DMS53 treated with DMSO at 0.1 percent for 48 hours (cell line): ENCODE results near the gene MRPL28.
"Not testable (repeated sequence)": the region's sequence is repeated elsewhere in the genome, so short reads cannot be mapped to it uniquely, and the experiment has no call there.

ENCODE experiments used
- DNase-seq: peaks from one replicate; lab custom pipeline; 2025; ENCODE audit not compliant: unreplicated experiment; lab: John Stamatoyannopoulos, UW

MRPL28 gene

DNA sequence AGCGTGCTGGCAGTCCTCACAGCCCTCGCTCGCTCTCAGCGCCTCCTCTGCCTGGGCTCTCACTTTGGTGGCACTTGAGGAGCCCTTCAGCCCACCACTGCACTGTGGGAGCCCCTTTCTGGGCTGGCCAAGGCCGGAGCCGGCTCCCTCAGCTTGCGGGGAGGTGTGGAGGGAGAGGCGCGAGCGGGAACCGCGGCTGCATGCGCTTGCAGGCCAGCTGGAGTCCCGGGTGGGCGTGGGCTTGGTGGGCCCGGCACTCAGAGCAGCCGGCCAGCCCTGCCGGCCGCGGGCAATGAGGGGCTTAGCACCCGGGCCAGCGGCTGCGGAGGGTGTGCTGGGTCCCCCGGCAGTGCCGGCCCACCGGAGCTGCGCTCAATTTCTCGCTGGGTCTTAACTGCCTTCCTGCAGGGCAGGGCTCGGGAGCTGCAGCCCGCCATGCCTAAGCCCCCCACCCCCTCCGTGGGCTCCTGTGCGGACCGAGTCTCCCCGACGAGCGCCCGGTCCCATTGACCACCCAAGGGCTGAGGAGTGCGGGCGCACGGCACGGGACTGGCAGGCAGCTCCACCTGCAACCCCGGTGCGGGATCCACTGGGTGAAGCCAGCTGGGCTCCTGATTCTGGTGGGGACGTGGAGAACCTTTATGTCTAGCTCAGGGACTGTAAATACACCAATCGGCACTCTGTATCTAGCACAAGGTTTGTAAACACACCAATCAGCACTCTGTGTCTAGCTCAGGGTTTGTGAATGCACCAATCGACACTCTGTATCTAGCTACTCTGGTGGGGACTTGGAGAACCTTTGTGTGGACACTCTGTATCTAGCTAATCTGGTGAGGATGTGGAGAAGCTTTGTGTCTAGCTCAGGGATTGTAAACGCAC is 29.0 kb downstream of the MRPL28 start:
- not testable (repeated sequence) for DNase-seq

DNA sequence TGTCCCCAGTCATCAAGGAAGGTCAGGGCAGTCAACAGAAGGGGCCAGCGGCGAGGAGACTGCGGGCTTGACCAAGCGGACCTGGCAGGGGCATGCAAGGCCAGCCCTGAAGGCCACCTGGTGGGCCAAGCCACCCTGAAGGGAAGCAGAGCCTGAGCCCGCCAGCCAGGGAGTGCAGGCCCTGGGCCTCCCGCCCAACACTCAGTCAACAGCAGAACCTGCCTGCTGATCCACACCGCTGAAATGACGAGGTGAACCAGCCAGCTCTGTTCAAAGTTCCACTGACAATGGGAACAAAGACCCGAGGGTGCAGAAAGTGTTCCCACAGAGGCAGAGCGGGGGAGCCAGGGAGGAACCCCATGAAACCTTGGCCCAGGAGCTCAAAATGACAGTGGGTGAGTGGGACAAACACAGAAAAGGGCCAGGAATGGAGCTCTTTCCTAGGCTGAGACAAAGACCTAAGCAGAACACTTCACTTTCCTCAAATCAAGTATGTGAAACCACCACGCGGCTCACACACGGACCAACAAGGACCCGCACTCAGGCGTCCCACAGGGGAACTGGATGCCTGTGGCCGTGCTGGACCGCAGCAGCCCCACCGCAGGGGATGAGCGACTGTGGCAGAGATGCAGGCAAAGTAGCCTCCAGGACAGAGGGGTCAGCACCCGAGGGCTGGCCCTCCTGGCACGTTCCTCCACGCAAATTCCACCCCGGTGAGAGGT is 29.8 kb downstream of the MRPL28 start:
- no peak for DNase-seq

DNA sequence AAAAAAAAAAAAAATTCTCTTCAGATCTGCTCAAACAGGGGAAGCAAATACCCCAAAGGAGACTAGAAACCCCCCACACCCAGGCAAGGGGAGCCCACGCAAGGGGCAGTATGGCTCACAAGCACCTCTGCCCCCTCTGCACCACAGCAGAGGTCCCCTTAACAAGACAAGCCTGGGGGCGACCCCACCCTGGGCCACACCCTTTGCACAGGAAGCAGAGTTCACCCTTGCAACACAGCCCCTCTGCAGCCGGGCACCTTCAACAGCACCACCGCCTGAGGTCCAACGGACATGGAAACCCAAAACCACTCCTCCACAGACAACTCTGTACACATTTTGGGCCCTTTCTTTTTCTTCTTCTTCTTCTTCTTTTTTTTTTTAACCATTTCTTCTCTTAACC is 30.7 kb downstream of the MRPL28 start:
- no peak for DNase-seq

DNA sequence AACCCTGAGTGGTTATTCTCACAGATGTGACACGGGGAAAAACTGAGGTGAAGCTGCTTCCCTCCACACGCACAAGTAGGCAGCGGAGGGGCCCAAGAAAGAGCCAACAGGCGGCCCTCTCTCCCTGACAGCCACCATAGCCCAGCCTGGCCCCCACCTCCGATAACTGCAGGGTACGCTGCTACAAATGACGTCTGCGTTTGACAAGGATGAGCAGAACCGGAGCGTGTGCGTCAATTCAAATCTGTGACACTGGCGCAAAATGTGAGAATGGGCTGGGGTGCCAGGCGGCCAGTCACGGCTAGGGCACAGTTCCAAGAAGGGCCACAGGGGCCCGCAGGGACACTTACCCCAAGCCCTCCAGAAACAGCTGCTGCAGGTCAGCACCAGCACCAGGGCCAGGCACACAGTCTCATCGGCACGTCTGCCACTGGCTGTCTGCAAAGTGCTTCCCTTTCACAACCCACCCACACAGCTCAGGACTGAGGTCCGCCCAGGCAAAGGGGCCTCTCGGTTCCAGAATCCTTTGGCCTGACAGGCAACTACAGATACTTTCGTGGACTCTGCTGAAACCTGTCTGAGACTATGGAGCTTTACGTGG is 32.3 kb downstream of the MRPL28 start:
- DNase-seq, result no peak

DNA sequence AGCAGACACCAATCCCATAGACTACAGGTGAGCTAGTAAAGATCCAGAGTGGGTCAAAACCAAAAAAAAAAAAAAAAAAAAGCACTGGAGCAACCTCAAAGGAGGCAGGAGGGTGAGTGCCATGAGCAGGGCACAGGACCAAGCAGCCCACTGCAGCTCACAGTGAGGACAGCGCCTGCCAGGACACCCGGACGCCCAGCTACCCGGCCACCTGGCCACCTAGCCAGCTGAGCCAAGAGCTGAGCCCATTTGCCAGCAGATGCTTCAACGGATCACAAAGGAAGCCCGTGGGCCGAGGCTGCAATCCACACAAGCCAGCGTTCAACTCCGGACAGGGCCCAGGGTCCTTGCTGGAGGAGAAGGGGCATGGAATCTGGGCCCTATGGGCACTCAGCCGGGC is 32.9 kb downstream of the MRPL28 start:
- DNase-seq, result no peak

DNA sequence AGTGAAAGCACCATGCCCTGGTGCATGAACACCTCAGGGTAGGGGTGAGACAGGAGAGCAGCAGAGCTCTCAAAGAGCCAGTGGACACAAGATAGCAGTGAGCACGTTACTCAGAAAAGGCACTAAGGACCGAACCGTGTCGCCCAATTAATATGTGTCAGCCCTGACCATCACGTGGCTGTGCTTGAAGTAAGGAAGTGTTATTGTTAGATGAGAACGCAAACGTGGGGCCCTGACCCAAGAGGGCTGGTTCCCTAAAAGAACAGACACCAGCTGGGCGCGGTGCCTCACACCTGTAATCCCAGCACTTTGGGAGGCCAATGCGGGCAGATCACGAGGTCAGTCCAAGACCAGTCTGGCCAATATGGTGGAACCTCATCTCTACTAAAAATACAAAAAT is 34.1 kb downstream of the MRPL28 start:
- no peak for DNase-seq

DNA sequence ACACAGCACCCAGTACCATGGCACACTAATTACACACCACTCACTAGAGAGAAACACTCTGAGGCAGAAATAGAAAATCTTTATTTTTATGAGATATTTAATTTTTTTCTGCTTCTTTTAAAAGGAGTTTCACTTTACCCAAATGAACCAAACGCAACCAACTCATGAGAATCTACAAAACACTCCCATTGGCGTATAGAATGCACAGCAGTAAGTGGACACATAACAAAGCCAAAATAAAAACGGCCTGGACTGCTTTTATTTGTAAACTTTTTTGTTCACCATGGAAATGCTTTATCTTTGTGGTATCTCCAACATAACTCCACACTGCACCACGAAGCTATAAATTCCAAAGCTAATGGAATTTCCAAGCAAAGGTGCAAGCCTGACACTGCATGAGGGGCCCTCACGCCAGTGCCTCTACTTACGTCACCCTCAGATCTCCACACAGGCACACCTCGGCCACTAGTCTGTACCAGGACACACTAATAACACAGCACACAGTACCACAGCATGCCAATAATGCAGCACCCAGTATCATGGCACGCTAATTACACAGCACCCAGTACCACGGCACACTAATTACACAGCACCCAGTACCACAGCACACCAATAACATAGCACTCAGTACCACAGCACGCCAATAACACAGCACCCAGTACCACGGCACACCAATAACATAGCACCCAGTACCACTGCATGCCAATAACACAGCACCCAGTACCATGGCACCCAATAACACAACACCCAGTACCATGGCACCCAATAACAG is 35.3 kb downstream of the MRPL28 start:
- DNase-seq, result not testable (repeated sequence)

DNA sequence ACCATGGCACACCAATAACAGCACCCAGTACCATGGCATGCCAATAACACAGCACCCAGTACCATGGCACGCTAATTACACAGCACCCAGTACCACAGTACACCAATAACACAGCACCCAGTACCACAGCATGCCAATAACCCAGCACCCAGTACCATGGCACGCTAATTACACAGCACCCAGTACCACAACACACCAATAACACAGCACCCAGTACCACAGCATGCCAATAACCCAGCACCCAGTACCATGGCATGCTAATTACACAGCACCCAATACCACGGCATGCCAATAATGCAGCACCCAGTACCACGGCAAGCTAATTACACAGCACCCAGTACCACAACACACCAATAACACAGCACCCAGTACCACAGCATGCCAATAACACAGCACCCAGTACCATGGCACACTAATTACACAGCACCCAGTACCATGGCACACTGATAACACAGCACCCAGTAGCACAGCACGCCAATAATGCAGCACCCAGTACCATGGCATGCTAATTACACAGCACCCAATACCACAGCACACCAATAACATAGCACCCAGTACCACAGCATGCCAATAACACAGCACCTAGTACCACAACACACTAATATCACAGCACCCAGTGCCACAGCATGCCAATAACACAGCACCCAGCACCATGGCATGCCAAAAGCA is 36.0 kb downstream of the MRPL28 start:
- DNase-seq, result not testable (repeated sequence)

DNA sequence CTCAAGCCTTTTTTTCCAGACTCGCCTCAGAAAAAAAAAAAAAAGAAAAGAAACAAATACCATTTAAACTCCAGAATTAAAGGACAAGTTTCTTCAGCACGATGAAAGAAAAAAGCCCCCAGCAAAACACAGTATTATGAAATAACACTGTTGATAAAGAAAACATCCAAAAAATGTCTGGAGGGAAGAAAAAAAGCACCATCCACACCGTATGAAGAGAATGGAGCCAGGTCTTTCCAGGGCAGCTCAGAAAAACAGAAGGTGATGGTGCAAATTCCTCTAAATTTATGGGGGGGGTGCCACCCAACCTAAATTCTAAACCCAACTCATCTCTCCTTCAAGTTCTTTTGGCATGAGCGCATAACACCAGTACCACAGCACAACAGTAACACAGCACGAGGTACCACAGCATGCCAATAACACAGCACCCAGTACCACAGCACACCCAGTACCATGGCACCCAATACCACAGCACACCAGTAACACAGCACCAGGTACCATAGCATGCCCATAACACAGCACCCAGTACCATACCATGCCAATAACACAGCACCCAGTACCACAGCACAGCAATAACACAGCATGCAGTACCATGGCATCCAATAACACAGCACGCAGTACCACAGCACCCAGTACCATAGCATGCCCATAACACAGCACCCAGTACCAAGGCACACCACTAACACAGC is 36.8 kb downstream of the MRPL28 start:
- DNase-seq, result no peak

DNA sequence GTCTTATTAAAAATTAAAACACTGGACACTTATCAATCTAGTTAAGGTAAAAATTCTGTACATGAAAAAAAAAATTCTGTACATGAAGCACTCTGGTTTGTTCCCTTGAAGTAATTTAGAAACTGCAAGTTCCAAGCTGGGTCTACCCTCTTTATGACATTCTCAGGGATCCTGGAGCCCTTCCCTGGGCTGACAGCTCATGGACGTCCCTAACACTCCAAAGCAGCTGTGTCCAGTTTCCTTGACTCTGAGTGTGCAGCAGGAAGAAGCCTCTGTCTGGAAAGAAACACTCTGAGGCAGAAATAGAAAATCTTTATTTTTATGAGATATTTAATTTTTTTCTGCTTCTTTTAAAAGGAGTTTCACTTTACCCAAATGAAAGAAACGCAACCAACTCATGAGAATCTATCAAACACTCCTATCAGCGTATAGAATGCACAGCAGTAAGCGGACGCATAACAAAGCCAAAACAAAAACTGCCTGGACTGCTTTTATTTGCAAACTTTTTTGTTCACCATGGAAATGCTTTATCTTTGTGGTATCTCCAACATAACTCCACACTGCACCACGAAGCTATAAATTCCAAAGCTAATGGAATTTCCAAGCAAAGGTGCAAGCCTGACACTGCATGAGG is 39.0 kb downstream of the MRPL28 start:
- DNase-seq, result not testable (repeated sequence)

DNA sequence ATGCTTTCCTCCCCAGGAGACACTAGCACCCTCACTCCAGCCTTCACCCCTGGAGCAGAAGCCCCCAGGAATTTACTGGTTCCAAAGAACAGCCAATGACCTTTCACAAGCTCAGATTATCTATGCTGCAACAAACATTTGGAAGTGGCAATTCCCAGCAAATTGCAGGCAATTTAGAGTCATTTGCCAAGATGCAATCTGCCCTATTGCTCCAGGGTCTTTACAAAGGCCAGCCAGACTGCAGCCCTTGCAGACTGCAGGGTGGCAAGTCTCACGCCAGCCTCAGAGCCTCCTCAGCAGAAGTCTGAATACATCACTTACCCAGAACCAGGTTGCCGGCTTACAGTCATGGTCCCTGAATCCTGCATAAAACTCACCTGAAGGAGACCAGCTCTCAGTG is 39.6 kb downstream of the MRPL28 start:
- DNase-seq, result no peak

DNA sequence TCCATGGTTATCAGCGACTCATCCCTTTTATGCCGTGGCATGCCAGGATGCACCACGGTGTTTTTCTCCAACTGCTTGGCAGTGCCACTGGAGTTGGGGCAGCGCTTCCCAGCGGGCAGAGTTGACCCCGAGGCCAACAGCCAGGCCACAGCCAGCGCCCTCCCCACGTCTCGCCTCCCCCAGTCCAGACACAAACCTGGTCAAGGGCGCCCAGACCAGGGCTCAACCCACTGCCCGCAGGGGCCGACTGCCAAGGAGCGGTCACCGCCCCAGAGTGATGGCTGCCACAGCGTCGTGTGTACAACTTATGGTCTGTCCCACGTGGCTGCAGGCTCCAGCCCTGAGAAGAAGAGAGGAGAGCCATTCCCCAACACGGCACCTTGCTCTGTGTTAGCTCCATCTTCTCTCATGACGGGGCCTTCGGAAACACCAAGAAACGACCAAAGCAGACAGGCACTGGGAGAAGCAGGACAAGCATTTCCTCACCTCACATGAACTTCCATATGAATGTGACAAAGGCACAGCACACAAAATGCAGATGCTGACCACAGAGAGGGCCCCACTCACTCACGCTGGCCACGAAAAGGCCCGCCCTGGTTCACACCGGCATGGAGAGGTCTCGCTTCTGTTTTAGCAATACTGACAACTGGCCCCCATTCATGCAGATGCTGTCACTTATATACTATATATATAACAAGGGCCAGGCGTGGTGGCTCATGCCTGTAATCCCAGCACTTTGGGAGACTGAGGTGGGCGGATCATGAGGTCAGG is 44.8 kb downstream of the MRPL28 start:
- no peak for DNase-seq

DNA sequence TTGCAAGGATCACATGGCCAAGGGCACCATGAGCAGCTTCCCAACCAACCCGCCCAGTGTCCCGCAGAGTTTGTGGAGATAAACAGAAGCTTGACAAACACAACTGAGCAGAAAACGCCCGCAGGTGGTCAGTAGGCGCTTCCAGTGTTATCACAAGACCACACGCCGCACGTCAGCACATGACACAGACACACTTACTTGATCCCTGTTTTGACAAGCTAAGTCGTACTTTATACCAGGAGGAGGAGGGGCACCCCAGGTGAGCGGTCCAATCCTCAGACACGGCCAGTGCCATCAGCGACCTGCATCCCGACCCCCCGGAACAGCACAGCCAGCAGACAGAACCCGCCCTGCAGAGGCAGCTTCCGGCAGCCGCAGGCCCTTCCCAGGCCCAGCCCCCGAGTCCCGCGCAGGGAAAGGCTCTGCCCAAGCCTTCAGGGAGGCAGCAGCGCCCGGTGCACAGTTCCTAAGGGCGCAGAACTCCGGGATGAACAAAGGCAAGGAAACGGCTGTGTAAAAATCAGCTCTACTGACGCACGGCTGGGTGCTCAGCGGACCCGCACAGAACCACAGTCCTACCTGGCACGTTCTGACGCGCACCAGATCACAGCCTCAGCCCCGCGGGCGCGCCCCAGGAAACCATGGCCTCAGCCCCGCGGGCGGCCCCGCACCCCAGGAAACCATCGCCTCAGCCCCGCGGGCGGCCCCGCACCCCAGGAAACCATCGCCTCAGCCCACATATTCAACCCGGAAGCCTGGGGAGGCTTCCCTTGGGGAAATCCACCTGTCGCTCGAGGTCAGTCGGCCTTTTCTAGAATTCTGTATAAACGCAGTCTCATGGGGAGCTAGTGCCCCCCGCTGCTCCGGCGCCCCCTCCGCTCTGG is 45.6 kb downstream of the MRPL28 start:
- no peak for DNase-seq

DNA sequence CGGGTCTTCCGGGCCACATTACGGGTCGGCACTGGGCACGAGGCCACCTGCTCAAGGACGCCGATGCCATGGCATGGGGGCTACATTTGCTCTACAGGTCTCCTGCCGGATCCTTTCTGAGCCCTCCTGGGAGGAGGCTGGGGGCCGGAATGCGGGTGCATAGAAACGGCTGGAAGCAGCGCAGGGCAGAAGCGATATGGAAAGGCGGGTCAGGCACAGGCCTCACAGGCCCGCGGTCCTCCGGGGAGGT is 46.2 kb downstream of the MRPL28 start:
- DNase-seq, result no peak

DNA sequence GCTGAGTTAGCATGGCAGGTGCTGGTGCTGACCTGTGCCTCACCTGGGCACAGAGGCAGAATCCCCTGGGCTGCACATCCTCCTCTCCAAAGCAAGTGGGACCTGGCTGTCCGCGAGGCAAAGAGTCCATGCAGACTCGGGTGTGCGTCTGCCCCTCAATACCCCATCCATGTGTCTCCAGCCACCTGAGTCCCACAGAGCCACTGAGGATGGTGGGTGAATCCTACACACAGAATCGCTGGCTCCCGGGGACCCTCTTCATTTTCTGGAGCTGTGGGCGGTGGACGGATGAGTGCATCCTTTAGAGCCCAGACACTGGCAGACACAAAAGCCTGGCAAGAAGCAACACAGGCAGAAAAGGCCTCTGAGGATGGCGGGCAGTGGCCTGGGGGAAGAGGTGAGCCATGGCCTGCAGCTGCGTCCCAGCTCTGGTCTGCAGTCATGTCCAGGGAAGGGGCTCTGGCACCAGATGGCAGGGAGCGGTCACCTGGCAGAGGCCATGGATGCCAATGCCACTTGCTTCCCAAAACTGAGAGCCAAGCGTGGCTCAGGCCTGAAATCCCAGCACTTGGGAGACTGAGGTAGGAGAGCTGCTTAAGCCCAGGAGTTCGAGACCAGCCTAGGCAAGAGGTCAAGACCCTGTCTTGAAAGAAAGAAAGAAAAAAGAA is 47.7 kb downstream of the MRPL28 start:
- DNase-seq, result no peak

DNA sequence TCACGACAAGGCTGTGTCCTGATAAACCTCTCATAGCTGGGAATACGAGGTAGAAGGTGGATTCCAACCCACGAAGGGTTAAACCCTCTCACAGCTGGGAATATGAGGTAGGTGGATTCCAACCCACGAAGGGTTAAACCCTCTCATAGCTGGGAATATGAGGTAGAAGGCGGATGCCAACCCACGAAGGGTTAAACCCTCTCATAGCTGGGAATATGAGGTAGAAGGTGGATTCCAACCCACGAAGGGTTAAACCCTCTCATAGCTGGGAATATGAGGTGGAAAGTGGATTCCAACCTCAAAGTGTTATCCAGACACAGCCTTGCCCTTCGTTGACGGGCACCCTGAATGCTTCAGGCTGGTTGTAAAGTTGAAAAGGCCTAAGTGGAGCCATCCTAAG is 48.8 kb downstream of the MRPL28 start:
- no peak for DNase-seq

DNA sequence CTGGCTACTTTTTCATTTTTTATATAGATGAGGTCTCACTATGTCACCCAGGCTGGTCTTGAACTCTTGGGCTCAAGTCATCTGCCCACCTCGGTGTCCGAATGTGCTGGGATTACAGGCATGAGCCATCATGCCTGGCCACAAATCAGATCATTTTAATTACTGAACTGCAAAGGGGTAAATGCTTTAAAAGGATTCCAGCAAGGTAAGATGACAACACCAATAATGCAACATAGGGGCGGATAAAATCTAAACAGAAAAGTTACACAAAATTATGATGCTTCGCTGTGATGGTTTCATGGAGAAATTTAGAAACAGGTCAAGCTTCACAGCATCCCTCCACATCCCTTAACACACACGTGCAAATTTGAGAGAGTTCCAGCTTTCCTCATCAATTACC is 50.1 kb downstream of the MRPL28 start:
- no peak for DNase-seq

DNA sequence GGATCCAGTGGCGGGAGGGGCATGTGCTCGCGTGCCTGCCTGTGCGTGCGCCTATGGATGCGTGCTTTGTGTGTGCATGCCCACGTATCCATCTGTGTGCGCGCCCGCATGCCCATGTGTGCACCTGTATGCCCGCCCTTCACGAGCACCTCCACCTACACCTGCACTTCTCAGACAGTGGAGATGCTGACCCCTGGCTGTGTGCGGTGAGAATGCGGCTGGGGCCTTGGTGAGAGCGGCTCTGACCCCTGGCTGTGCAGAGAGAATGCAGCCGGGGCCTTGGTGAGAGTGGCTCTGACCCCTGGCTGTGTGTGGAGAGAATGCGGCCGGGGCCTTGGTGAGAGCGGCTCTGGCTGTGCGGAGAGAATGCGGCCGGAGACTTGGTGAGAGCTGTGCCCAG is 51.7 kb downstream of the MRPL28 start:
- DNase-seq, result no peak
